Activated T-cell treated with anti-CD3 and anti-CD28 coated beads for 1 hour (primary cell): ENCODE measurements around the gene CACNB4.
A peak's percentile ranks its signal among the peaks of the same experiment; 100 is the strongest.
"Not testable (repeated sequence)": the region's sequence is repeated elsewhere in the genome, so short reads cannot be mapped to it uniquely, and the experiment has no call there.

Source experiments
- DNase-seq: peaks from one replicate; pipeline ENCODE4 v3.0.0-alpha.2; 2020; ENCODE audit warnings: low read depth

The CACNB4 gene

GRCh38 chr2:152050915-152051314, 47.9 kb downstream of the CACNB4 start:
- no peak for DNase-seq

- DNase-seq, result no peak
Measured at GRCh38 chr2:152050341-152050740, 48.5 kb downstream of the CACNB4 start.

- DNase-seq, result no peak
Measured at GRCh38 chr2:152049541-152049940, 49.3 kb downstream of the CACNB4 start.

- no peak for DNase-seq
Measured at GRCh38 chr2:152047824-152048471, 50.9 kb downstream of the CACNB4 start.

- no peak for DNase-seq
Measured at GRCh38 chr2:152046940-152047339, 51.9 kb downstream of the CACNB4 start.

GRCh38 chr2:152042636-152043615, 55.9 kb downstream of the CACNB4 start:
- no peak for DNase-seq

GRCh38 chr2:152038441-152038958, 60.3 kb downstream of the CACNB4 start:
- no peak for DNase-seq

- no peak for DNase-seq
Measured at GRCh38 chr2:152037743-152038435, 61.0 kb downstream of the CACNB4 start.

GRCh38 chr2:152036611-152037469, 62.0 kb downstream of the CACNB4 start:
- DNase-seq, result peak; percentile 19

- DNase-seq, result no peak
Measured at GRCh38 chr2:152034257-152034801, 64.5 kb downstream of the CACNB4 start.

- no peak for DNase-seq
Measured at GRCh38 chr2:152033011-152033925, 65.6 kb downstream of the CACNB4 start.

GRCh38 chr2:152031747-152032306, 67.0 kb downstream of the CACNB4 start:
- DNase-seq, result no peak

GRCh38 chr2:152030596-152031328, 68.1 kb downstream of the CACNB4 start:
- not testable (repeated sequence) for DNase-seq

GRCh38 chr2:152028182-152028862, 70.5 kb downstream of the CACNB4 start:
- DNase-seq, result no peak

GRCh38 chr2:152025678-152026287, 73.1 kb downstream of the CACNB4 start:
- DNase-seq, result peak; percentile 70

- DNase-seq, result no peak
Measured at GRCh38 chr2:152024477-152024876, 74.4 kb downstream of the CACNB4 start.

- no peak for DNase-seq
Measured at GRCh38 chr2:152022090-152022489, 76.8 kb downstream of the CACNB4 start.

- not testable (repeated sequence) for DNase-seq
Measured at GRCh38 chr2:152021001-152021400, 77.8 kb downstream of the CACNB4 start.
